ENCODE data around the gene HOXA4. TPM values are rescaled to one million over a fixed set of nuclear protein-coding genes. Genes with fewer than 3 reads are reported as not detected.

Gene HOXA4
- total and polyA plus RNA-seq, 2 experiments from 2014 or later: not detected

GRCh38 chr7:27111042-27111750, 19.4 kb downstream of the HOXA4 start:
- peaks cover 35% of the 10 kb centered on the region for H3K4me1 ChIP-seq (ENCODE audit: insufficient read depth)
- peak overlapping the region; percentile 47 for H3K4me3 ChIP-seq
- no peaks in the 10 kb centered on the region for H3K36me3 ChIP-seq (ENCODE audit: insufficient read depth)
- peak overlapping the region; percentile 57 for H3K4me3 Mint-ChIP-seq
- H3K4me2 ChIP-seq: peak overlapping the region; percentile 66
- DNase-seq (ENCODE audit: low spot score) (peak; percentile 0), ATAC-seq (no peak)
- H4K20me1 ChIP-seq (replicated peaks; ENCODE audit: insufficient read depth): peaks cover 70% of the 10 kb centered on the region
- H3K4me1 Mint-ChIP-seq: peaks cover 26% of the 10 kb centered on the region
- H3K27me3 ChIP-seq (ENCODE audit: insufficient read depth): peaks cover 97% of the 10 kb centered on the region
- peaks cover 95% of the 10 kb centered on the region for H3K27me3 Mint-ChIP-seq (ENCODE audit: insufficient read depth, low read depth, poor library complexity)
- H3K27ac ChIP-seq (ENCODE audit: low read depth): no peak overlapping the region
- peaks cover 14% of the 10 kb centered on the region for H3K9me3 Mint-ChIP-seq
- no peaks in the 10 kb centered on the region for H3K79me2 ChIP-seq (replicated peaks; ENCODE audit: insufficient read depth)
- no peak overlapping the region for H2AFZ ChIP-seq
- no peak overlapping the region for H3K27ac Mint-ChIP-seq
- peaks cover 47% of the 10 kb centered on the region for H3F3A ChIP-seq (replicated peaks; ENCODE audit: low read depth)
- TF ChIP-seq ETS1 (IDR thresholded peaks at IDR 0.05) (no peak), ZNF114 (CRISPR knock-in tag; IDR thresholded peaks at IDR 0.05) (no peak), NANOG (IDR thresholded peaks at IDR 0.05; ENCODE audit: borderline replicate concordance) (no peak), EZH2 (IDR thresholded peaks at IDR 0.05; ENCODE audit: low read depth, unreplicated experiment) (peak; percentile 88), EZH2phosphoT487 (IDR thresholded peaks at IDR 0.05; ENCODE audit: unreplicated experiment) (peak; percentile 32), JUNB (IDR thresholded peaks at IDR 0.05; ENCODE audit: unreplicated experiment) (no peak), POLR2AphosphoS5 (IDR thresholded peaks at IDR 0.05; ENCODE audit: low read depth) (no peak)
- TF ChIP-seq, protein P1, sequence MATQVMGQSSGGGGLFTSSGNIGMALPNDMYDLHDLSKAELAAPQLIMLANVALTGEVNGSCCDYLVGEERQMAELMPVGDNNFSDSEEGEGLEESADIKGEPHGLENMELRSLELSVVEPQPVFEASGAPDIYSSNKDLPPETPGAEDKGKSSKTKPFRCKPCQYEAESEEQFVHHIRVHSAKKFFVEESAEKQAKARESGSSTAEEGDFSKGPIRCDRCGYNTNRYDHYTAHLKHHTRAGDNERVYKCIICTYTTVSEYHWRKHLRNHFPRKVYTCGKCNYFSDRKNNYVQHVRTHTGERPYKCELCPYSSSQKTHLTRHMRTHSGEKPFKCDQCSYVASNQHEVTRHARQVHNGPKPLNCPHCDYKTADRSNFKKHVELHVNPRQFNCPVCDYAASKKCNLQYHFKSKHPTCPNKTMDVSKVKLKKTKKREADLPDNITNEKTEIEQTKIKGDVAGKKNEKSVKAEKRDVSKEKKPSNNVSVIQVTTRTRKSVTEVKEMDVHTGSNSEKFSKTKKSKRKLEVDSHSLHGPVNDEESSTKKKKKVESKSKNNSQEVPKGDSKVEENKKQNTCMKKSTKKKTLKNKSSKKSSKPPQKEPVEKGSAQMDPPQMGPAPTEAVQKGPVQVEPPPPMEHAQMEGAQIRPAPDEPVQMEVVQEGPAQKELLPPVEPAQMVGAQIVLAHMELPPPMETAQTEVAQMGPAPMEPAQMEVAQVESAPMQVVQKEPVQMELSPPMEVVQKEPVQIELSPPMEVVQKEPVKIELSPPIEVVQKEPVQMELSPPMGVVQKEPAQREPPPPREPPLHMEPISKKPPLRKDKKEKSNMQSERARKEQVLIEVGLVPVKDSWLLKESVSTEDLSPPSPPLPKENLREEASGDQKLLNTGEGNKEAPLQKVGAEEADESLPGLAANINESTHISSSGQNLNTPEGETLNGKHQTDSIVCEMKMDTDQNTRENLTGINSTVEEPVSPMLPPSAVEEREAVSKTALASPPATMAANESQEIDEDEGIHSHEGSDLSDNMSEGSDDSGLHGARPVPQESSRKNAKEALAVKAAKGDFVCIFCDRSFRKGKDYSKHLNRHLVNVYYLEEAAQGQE (IDR thresholded peaks at IDR 0.05; ENCODE audit: unreplicated experiment): no peak
- H3K36me3 Mint-ChIP-seq (ENCODE audit: low read depth): no peaks in the 10 kb centered on the region; the same call in 2 of the 3 replicates
- no peaks in the 10 kb centered on the region for H3K9me2 ChIP-seq (ENCODE audit: insufficient read depth)

DNA sequence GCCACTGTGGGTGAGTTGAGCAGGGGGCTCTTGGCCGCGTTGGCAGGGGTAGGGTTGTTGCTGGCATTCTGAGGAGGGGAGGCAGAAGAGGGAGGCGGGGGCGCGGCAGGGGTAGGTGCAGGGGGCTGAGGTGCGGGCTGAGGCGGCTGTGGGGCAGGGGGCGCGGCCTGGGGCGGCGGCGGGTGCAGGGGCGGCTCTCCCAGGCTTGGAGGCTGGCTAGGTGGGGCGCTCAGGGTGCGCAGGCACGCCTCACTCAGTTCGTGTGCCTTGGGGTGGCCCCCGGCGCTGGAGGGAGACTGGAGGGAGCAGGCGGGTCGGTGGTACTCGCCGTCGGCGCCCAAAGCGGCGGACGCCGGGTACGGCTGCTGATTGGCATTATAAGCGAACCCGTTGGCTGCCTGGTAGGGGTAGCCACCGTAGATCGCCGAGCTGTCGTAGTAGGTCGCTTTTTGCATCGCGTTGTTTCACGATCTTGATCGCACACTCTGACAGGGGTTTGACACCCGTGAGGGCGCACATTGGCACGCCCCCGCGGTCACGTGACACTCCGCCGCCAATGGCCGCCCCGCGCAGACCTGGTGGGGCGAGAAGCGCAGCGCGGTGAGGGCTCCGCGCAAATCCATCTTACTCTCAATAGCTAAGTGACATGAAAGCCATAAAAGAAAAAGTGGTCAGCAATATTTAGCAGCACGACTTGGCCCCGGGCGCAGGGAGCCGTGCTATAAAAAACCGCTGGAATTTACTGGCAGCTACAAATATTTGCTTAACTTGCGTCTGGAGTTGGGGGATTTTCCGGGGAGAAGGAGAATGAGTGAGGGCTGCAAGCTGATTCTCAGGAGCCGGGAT, 20.1 kb downstream of the HOXA4 start:
- no peak overlapping the region for H2AFZ ChIP-seq
- no peak overlapping the region for H3K27ac Mint-ChIP-seq
- DNase-seq (ENCODE audit: low spot score) (peak; percentile 74), ATAC-seq (peak; percentile 25)
- H3K36me3 Mint-ChIP-seq (ENCODE audit: low read depth): no peaks in the 10 kb centered on the region; the same call in 2 of the 3 replicates
- peaks cover 26% of the 10 kb centered on the region for H3K4me1 Mint-ChIP-seq
- no peaks in the 10 kb centered on the region for H3K36me3 ChIP-seq (ENCODE audit: insufficient read depth)
- peaks cover 70% of the 10 kb centered on the region for H4K20me1 ChIP-seq (replicated peaks; ENCODE audit: insufficient read depth)
- H3K79me2 ChIP-seq (replicated peaks; ENCODE audit: insufficient read depth): no peaks in the 10 kb centered on the region
- H3K9me3 Mint-ChIP-seq: peaks cover 11% of the 10 kb centered on the region; the same call in 2 of the 3 replicates
- no peaks in the 10 kb centered on the region for H3K9me2 ChIP-seq (ENCODE audit: insufficient read depth)
- H3F3A ChIP-seq (replicated peaks; ENCODE audit: low read depth): peaks cover 54% of the 10 kb centered on the region
- peak overlapping the region; percentile 57 for H3K4me3 Mint-ChIP-seq
- peaks cover 42% of the 10 kb centered on the region for H3K4me1 ChIP-seq (ENCODE audit: insufficient read depth)
- peaks cover 97% of the 10 kb centered on the region for H3K27me3 ChIP-seq (ENCODE audit: insufficient read depth)
- H3K4me3 ChIP-seq: peak overlapping the region; percentile 47
- TF ChIP-seq, protein P1 (IDR thresholded peaks at IDR 0.05; ENCODE audit: unreplicated experiment): no peak
- peak; percentile 94 for TF ChIP-seq EZH2 (IDR thresholded peaks at IDR 0.05; ENCODE audit: low read depth, unreplicated experiment)
- H3K27ac ChIP-seq (ENCODE audit: low read depth): no peak overlapping the region
- H3K27me3 Mint-ChIP-seq (ENCODE audit: insufficient read depth, low read depth, poor library complexity): peaks cover 95% of the 10 kb centered on the region
- peak overlapping the region; percentile 66 for H3K4me2 ChIP-seq

All from GM23338 (cell line).